ENCODE data around the gene ACR. TPM values are rescaled to one million over a fixed set of nuclear protein-coding genes. Genes with fewer than 3 reads are reported as not detected.
"Not testable (repeated sequence)": the region's sequence is repeated elsewhere in the genome, so short reads cannot be mapped to it uniquely, and the experiment has no call there.

The ACR gene
- total RNA-seq, 2 experiments from 2014 or later, result not detected

DNA sequence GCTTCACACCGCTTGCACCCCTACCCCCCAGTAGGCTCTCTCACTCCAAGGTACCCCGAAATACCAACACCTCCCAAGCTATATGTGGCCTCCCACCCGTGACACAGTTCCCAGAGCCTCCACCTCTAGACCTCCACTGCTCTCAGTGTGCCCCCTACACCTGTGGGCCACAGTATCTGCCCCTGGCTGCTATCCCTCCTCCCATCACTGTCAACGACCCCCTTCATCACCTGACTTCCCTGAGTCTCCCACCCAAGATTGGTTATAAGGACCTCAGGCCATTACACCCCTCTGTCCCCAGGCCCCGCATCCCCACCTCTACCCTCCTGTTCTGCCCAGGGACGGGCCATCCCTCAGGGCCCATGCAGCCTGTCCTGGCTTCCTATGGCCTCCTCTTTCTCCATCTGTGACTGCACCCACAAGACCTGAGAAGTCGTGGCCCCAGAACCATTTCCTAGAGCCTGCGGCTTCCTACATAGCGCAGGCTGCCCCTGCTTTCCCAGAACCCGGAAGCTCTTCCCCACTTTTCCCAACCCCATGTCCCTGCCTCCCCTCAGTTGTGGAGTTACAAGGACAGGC is 734 bp downstream of the ACR start:
- H3K4me1 Mint-ChIP-seq, result no peaks in the 10 kb centered on the region
- ChIA-PET CTCF (no interaction called here), POLR2A (no interaction called here)
- peak; percentile 2 for DNase-seq
- no peaks in the 10 kb centered on the region for H3K36me3 Mint-ChIP-seq (ENCODE audit: low read depth)
- no peak overlapping the region for H3K27ac Mint-ChIP-seq
- no peaks in the 10 kb centered on the region for H3K9me3 Mint-ChIP-seq
- no peak overlapping the region for H3K4me3 Mint-ChIP-seq
- no peaks in the 10 kb centered on the region for H3K27me3 Mint-ChIP-seq

DNA sequence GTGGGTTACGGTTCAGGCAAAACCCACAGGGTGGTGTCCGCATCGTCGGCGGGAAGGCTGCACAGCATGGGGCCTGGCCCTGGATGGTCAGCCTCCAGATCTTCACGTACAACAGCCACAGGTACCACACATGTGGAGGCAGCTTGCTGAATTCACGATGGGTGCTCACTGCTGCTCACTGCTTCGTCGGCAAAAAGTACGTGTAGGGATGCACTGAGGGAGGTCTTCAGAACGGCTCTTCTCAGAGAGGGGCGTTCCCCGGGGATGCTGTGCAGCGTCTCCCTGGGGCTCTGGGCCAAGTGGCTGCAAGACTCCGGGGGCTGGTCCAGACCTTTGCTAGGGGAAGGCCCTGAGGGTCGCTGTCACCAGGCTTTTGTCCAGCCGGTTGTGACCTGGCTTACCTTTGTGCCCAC is 1.3 kb downstream of the ACR start:
- Mint-ChIP-seq H3K4me3 (no peak overlapping the region), H3K27me3 (no peaks in the 10 kb centered on the region), H3K36me3 (ENCODE audit: low read depth) (no peaks in the 10 kb centered on the region), H3K27ac (no peak overlapping the region), H3K4me1 (no peaks in the 10 kb centered on the region), H3K9me3 (no peaks in the 10 kb centered on the region)
- CTCF ChIA-PET, result no interaction called here
- POLR2A ChIA-PET, result no interaction called here
- DNase-seq, result peak; percentile 4

DNA sequence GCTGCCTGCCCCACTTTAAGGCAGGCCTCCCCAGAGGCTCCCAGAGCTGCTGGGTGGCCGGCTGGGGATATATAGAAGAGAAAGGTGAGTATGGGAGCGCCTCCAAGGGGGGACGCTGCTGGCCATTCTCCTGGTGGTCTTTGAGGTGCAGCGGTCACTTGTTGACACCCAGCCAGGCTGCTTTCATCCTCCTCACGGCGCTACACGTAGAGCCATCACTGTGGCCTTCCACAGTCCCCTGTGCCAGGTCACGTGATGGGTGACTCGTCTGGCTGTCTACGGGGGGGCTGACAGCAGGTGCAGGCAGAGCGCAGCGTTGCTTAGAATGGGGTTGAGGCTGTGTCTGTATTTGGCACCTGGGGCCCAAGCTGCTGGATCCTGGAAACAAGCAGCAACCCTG is 1.9 kb downstream of the ACR start:
- ChIA-PET POLR2A (no interaction called here), CTCF (no interaction called here)
- H3K27me3 Mint-ChIP-seq, result no peaks in the 10 kb centered on the region
- no peak overlapping the region for H3K4me3 Mint-ChIP-seq
- H3K36me3 Mint-ChIP-seq (ENCODE audit: low read depth), result no peaks in the 10 kb centered on the region
- DNase-seq, result peak; percentile 2
- H3K27ac Mint-ChIP-seq, result no peak overlapping the region
- no peaks in the 10 kb centered on the region for H3K4me1 Mint-ChIP-seq
- no peaks in the 10 kb centered on the region for H3K9me3 Mint-ChIP-seq

DNA sequence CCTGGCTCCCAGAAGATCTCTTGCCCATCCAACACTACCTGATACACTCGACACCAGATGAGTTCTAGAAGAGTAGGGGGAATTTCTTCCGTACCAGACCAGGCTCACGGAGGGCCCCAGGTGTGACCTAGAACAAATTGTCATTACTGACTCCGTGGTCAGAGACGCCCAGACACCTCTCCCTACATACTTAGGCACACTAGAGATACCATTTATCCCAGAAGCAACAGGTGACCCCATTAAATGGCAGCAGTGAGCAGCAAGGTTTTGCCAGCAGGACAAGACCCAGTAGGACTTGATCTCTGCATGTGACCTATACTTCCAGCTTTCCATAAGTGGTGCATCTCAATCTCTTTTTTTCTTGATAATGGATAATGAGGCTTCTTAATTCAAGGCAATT is 2.7 kb downstream of the ACR start:
- H3K9me3 Mint-ChIP-seq; CTCF ChIA-PET; H3K4me1 Mint-ChIP-seq; H3K27me3 Mint-ChIP-seq; H3K27ac Mint-ChIP-seq; H3K4me3 Mint-ChIP-seq; H3K36me3 Mint-ChIP-seq (ENCODE audit: low read depth); POLR2A ChIA-PET; DNase-seq: not testable (repeated sequence)

DNA sequence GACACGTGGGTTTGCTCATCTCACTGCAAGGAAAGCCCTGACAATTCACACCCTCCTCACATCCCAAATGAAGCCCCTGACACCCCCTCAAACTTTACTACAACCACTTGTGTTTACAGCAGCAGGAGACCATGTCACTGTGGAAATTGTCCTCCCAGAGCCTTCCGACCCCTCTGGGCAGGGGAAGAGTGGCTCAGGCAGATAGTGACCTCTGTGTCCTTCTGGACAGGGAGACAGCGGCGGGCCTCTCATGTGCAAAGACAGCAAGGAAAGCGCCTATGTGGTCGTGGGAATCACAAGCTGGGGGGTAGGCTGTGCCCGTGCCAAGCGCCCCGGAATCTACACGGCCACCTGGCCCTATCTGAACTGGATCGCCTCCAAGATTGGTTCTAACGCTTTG is 6.4 kb downstream of the ACR start:
- H3K27ac Mint-ChIP-seq; DNase-seq; H3K9me3 Mint-ChIP-seq; H3K27me3 Mint-ChIP-seq; H3K36me3 Mint-ChIP-seq (ENCODE audit: low read depth); H3K4me3 Mint-ChIP-seq; CTCF ChIA-PET; H3K4me1 Mint-ChIP-seq; POLR2A ChIA-PET: not testable (repeated sequence)

DNA sequence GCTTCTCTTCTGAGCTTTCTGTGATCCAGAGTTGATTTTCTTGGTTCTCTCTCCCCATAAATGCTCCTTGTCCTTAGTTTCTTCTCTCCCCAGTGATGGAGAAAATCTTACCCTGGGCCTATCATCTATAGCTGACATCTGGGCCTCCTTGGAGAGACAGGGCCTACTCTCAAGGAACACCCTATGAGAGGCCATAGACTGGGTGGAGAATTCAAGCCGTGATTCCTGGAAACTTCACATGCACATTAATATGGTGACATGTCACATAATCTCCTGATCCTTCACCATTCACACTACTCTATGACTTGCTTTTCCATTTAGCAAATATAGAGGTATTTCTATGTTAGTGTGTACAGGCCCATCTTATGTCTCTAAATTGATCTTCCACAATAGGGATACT is 9.5 kb downstream of the ACR start:
- CTCF ChIA-PET; H3K9me3 Mint-ChIP-seq; H3K36me3 Mint-ChIP-seq (ENCODE audit: low read depth); POLR2A ChIA-PET; DNase-seq; H3K4me1 Mint-ChIP-seq; H3K27ac Mint-ChIP-seq; H3K4me3 Mint-ChIP-seq: not testable (repeated sequence)
- H3K27me3 Mint-ChIP-seq, result peaks cover 14% of the 10 kb centered on the region

DNA sequence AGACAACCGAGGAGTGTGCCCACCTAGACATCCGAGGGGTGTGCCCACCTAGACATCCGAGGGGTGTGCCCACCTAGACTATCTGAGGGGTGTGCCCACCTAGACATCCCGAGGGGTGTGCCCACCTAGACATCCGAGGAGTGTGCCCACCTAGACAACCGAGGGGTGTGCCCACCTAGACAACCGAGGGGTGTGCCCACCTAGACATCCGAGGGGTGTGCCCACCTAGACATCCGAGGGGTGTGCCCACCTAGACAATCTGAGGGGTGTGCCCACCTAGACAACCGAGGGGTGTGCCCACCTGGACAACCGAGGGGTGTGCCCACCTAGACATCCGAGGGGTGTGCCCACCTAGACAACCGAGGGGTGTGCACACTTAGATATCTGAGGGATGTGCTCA is 10.6 kb downstream of the ACR start:
- H3K27ac Mint-ChIP-seq; H3K4me3 Mint-ChIP-seq; H3K4me1 Mint-ChIP-seq; H3K36me3 Mint-ChIP-seq (ENCODE audit: low read depth); POLR2A ChIA-PET; CTCF ChIA-PET; H3K9me3 Mint-ChIP-seq; DNase-seq: not testable (repeated sequence)
- peaks cover 19% of the 10 kb centered on the region for H3K27me3 Mint-ChIP-seq

DNA sequence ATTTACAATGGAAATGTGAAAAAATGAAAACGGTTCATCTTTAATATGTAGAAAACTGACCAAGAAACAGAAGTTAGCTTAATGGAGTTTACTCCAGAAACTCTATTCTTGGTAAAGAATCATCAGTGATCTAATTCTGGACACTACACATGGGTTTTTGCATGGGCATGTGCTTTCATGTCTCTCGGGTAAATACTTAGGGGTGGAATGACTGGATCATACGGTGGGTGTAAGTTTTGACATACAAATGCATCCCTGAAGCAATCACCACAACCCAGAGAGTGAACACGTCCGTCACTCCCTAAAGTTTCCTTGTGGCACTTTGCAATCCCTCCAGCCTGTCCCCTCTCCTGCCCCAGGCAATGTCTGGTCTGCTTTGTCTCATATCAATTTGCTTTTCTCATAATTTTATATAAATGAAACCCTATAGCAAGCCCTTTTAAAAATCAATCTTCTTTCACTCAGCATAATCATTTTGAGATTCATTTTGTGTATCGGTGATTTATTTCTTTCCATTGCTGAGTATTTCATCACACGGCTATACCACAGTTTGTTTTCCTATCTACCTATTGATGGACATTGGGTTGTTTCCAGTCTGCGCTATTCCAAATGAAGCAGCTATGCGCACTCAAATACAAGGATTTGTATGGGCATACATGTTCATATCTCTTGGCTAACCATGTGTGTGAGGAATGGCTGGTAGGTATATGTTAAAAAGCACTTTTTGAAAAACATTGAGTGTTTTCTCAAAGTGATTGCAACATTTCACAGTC is 11.5 kb downstream of the ACR start:
- CTCF ChIA-PET; H3K4me3 Mint-ChIP-seq; DNase-seq; H3K36me3 Mint-ChIP-seq (ENCODE audit: low read depth); H3K4me1 Mint-ChIP-seq; POLR2A ChIA-PET; H3K9me3 Mint-ChIP-seq; H3K27ac Mint-ChIP-seq: not testable (repeated sequence)
- peaks cover 25% of the 10 kb centered on the region for H3K27me3 Mint-ChIP-seq

DNA sequence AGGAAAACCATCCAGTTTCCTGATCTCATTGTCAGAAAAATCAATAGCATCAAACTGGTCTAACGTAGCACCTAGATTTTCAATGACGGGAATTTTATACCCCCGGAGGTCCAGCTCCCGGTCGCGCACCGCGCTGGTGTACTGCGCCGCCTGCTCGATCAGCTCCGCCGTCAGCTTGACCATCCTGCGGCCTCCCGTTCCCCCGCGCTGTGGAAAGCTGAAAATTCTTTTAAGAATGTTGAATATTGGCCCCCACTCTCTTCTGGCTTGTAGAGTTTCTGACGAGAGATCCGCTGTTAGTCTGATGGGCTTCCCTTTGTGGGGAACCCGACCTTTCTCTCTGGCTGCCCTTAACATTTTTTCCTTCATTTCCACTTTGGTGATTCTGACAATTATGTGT is 17.2 kb downstream of the ACR start:
- CTCF ChIA-PET; DNase-seq; H3K36me3 Mint-ChIP-seq (ENCODE audit: low read depth); POLR2A ChIA-PET; H3K27ac Mint-ChIP-seq; H3K9me3 Mint-ChIP-seq: not testable (repeated sequence)
- Mint-ChIP-seq H3K27me3 (peaks cover 29% of the 10 kb centered on the region), H3K4me1 (peaks cover 25% of the 10 kb centered on the region), H3K4me3 (peak overlapping the region; percentile 27)

DNA sequence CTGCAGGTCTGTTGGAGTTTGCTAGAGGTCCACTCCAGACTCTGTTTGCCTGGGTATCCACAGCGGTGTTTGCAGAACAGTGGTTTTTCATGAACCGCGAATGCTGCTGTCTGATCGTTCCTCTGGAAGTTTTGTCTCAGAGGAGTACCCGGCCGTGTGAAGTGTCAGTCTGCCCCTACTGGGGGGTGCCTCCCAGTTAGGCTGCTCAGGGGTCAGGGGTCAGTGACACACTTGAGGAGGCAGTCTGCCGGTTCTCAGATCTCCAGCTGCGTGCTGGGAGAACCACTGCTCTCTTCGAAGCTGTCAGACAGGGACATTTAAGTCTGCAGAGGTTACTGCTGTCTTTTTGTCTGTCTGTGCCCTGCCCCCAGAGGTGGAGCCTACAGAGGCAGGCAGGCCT is 18.4 kb downstream of the ACR start:
- peaks cover 20% of the 10 kb centered on the region for H3K27me3 Mint-ChIP-seq
- DNase-seq; H3K36me3 Mint-ChIP-seq (ENCODE audit: low read depth); CTCF ChIA-PET; POLR2A ChIA-PET; H3K9me3 Mint-ChIP-seq: not testable (repeated sequence)
- peaks cover 25% of the 10 kb centered on the region for H3K4me1 Mint-ChIP-seq
- peak overlapping the region; percentile 93 for H3K27ac Mint-ChIP-seq
- peak overlapping the region; percentile 83 for H3K4me3 Mint-ChIP-seq

DNA sequence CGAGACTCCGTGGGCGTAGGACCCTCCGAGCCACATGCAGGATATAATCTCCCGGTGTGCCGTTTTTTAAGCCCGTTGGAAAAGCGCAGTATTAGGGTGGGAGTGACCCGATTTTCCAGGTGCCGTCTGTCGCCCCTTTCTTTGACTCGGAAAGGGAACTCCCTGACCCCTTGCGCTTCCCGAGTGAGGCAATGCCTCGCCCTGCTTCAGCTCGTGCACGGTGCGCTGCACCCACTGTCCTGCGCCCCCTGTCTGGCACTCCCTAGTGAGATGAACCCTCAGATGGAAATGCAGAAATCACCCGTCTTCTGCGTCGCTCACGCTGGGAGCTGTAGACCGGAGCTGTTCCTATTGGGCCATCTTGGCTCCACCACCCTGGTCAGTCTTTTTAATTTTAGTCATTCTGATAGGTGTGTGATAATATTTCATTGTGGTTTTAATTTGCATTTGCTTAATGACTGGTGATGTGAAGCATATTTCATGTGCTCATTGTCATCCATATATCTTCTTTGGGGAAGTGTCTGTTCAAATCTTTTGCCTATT is 19.0 kb downstream of the ACR start:
- CTCF ChIA-PET; H3K36me3 Mint-ChIP-seq (ENCODE audit: low read depth); H3K9me3 Mint-ChIP-seq; POLR2A ChIA-PET: not testable (repeated sequence)
- peak overlapping the region; percentile 83 for H3K4me3 Mint-ChIP-seq
- peaks cover 20% of the 10 kb centered on the region for H3K27me3 Mint-ChIP-seq
- peaks cover 25% of the 10 kb centered on the region for H3K4me1 Mint-ChIP-seq
- DNase-seq, result peak; percentile 70
- peak overlapping the region; percentile 93 for H3K27ac Mint-ChIP-seq

DNA sequence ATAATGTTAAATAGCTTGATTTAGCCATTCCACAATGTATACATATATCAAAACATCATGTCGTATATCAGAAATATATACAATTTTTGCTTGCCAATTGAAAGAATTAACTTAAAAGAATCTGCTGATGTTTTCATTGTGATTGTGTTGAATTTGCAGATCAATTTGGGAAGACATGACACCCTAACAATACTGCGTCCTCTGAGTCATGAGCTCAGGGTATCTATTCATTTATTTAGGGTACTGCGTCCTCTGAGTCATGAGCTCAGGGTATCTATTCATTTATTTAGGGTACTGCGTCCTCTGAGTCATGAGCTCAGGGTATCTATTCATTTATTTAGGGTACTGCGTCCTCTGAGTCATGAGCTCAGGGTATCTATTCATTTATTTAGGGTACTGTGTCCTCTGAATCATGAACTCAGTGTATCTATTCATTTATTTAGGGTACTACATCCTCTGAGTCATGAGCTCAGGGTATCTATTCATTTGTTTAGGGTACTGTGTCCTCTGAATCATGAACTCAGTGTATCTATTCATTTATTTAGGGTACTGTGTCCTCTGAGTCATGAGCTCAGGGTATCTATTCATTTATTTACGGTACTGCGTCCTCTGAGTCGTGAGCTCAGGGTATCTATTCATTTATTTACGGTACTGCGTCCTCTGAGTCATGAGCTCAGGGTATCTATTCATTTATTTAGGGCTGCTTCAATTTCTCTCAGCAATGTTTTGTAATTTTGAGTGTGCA is 21.8 kb downstream of the ACR start:
- H3K4me1 Mint-ChIP-seq, result peaks cover 22% of the 10 kb centered on the region
- H3K9me3 Mint-ChIP-seq; CTCF ChIA-PET; DNase-seq; H3K27ac Mint-ChIP-seq; POLR2A ChIA-PET; H3K36me3 Mint-ChIP-seq (ENCODE audit: low read depth); H3K4me3 Mint-ChIP-seq; H3K27me3 Mint-ChIP-seq: not testable (repeated sequence)

DNA sequence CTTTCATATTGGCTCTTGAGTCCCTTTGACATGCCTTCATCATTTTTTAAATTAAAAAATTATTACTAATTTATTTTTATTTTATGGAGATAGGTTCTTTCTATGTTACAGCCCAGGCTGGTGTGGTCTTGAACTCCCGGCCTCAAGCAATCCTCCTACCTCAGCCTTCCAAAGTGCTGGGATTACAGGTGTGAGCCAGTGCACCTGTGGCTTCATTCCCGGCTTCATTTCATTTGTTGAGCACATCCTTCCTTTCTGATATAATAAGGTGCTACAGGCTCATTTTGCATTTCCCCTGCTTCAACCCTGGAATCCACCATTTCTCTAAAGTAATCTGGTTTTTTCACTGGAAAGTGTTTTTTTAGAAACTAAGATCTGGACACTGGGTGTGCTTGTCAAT is 23.8 kb downstream of the ACR start:
- CTCF ChIA-PET, POLR2A ChIA-PET: not testable (repeated sequence)
- peaks cover 10% of the 10 kb centered on the region for H3K4me1 Mint-ChIP-seq

More for the DNA sequence above, 23.8 kb downstream of the ACR start:
- not testable (repeated sequence) for DNase-seq; H3K36me3 Mint-ChIP-seq (ENCODE audit: low read depth); H3K27me3 Mint-ChIP-seq; H3K27ac Mint-ChIP-seq; H3K9me3 Mint-ChIP-seq; H3K4me3 Mint-ChIP-seq
